Activated T-cell treated with anti-CD3 and anti-CD28 coated beads, Interleukin-2, amount 50 U/mL, for 48 hours (primary cell): ENCODE measurements around the gene PCDHA2.
"Not testable (repeated sequence)": the region's sequence is repeated elsewhere in the genome, so short reads cannot be mapped to it uniquely, and the experiment has no call there.

ENCODE experiments used
- DNase-seq, 2 experiments: peaks; one replicate each; pipeline ENCODE4 v3.0.0-alpha.2; 2020

PCDHA2 gene

DNA sequence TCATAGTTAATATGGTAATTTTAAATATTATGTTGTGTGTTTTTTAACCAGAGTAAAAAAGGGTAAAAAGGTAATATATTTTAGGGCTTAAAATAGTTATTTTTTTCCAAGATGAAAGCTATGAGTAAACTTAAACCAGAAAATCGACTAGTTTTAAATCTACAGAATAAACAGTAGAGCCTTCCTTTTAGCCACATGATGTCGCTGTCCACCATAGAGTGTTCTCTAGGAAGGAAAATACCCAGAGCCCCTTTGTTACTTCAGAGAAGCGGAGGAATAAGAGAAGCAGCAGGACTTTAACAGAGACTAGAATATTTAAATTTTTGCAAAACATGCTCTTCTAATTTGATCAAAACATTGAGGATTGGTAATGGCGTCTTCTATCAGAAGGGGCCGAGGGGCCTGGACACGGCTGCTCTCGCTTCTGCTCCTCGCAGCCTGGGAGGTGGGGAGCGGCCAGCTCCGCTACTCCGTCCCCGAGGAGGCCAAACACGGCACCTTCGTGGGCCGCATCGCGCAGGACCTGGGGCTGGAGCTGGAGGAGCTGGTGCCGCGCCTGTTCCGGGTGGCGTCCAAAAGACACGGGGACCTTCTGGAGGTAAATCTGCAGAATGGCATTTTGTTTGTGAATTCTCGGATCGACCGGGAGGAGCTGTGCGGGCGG is at the start of gene PCDHA2:
Gene PCDHA2, plus strand, starts transcription at position 258 of the 664 bp plus-strand sequence.
- DNase-seq, result no peak

DNA sequence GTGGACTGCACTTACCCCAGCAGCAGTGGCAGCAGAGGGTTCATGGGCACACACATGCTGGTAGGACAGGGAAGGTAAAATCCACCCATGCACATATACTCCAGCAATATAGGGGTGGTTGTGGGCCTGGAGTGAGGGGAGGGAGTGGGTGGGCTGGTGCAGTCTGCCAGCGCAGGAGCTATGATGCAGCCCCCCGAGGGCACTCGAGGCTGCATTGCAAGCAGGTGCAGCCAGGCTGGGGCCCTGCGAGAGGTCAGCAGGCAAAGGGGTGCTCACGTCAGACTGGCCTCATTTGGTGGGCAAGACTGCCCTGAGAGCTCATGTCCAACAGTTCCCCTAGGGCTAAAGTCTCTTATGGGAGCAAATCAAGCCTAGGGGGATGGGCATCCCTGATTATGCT is 41.1 kb upstream of the PCDHA2 start:
- DNase-seq, result no peak

DNA sequence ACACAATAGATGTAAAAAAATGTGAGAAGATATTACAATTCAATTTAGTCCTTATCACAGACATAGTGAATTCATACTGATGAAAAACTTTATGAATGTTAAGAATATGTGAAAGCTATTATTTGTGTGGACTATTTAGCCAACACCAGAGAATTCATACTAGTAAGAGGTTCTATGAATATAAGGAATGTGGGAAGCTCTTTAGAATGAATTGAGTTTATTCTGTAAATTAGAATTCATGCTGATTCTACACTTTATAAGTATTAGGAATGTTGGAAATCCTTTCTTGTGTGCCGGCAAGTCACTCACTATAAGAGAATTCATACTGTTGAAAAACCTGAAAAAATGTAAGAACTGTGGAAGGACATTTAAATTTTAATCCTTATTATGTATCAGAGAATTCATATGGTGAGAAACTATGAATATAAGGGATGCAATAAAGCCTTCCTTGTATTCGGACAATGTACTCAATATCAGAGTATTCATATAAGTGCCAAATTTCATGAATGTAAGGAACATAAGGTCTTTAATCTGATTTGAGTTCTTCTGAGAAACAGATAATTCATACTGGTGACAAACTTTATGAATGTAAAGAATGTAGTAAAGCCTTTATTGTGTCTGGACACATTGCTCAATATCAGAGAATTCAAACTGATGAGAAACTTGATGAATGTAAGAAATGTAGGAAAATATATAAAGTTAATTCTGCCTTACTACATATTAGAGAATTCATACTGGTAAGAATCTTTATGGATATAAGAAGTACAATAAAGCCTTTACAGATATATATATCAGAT is 30.3 kb upstream of the PCDHA2 start:
- no peak for DNase-seq

DNA sequence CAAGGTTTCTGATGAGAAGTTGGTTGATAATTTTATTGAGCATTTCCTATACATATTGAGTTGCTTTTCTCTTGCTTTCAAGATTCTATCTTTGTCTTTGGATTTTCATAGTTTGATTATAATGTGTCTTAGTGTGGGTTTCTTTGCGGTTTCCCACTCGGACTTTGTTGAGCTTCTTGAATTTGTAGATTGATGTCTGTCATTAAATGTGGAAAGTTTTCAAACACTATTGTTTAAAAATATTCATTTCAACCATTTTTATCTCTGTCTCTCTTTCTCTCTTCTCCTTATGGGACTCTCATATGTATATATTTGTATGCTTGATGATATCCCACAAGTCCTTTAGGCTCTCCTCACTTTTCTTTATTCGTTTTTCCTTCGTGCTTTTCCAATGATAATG is 27.2 kb upstream of the PCDHA2 start:
- DNase-seq, result no peak

DNA sequence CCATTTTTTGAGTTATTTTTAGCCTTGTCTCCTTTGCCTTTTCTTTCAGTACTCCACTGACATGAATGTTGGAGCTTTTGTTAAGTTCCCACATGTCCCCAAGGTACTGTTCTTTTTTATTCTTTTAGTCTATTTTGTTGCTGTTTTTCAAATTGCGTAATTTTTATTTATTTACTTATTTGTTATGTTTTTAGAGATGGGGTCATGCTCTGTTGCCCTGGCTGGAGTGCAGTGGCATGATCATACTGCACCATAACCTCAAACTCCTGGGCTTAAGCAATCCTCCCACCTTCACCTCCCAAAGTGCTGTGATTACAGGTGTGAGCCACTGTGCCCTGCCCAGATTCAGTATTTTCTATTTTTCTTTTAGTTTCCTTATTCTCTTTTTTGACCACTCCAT is 14.1 kb upstream of the PCDHA2 start:
- no peak for DNase-seq

DNA sequence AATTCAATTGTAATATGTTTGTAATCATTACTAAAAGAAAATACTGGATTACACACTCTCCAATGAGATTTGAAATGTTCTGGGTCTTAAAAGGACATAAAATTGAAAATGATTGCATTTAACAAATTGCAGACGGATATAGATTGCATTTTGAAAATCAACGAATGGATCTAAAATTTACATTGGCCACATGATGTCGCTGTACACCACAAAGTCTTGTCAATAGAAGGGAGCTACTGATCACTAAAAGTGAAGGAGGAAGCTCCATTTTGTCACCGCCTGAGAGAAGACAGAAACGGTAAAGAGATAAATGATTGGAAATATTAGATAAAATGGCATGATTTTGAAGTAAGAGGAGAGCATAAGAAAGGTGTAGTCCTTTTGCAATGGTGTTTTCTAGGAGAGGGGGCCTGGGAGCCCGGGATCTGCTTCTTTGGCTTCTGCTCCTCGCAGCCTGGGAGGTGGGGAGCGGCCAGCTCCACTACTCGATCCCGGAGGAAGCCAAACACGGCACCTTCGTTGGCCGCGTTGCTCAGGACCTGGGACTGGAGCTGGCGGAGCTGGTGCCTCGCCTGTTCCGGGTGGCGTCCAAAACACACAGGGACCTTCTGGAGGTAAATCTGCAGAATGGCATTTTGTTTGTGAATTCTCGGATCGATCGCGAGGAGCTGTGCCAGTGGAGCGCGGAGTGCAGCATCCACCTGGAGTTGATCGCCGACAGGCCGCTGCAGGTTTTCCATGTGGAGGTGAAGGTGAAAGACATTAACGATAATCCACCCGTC is 8.6 kb upstream of the PCDHA2 start, which contains the start of gene PCDHA1:
Gene PCDHA1, plus strand, starts transcription at position 236 of the 782 bp plus-strand sequence.
- no peak for DNase-seq

DNA sequence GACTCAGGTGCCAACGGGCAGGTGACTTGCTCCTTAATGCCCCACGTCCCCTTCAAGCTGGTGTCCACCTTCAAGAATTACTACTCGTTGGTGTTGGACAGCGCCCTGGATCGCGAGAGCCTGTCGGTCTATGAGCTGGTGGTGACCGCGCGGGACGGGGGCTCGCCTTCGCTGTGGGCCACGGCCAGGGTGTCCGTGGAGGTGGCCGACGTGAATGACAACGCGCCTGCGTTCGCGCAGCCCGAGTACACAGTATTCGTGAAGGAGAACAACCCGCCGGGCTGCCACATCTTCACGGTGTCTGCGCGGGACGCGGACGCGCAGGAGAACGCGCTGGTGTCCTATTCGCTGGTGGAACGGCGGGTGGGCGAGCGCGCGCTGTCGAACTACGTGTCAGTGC is 7.2 kb upstream of the PCDHA2 start:
- DNase-seq, result not testable (repeated sequence)

DNA sequence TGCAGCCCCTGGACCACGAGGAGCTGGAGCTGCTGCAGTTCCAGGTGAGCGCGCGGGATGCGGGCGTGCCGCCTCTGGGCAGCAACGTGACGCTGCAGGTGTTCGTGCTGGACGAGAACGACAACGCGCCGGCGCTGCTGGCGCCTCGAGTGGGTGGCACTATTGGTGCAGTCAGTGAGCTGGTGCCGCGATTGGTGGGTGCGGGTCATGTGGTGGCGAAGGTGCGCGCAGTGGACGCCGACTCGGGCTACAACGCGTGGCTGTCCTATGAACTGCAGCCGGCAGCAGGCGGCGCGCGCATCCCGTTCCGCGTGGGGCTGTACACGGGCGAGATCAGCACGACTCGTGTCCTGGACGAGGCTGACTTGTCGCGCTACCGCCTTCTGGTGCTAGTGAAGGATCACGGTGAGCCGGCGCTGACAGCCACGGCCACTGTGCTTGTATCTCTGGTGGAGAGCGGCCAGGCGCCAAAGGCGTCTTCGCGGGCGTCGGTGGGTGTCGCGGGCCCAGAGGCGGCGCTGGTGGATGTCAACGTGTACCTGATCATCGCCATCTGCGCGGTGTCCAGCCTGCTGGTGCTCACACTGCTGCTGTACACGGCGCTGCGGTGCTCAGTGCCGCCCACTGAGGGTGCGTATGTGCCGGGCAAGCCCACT is 6.7 kb upstream of the PCDHA2 start:
- DNase-seq, result not testable (repeated sequence)

DNA sequence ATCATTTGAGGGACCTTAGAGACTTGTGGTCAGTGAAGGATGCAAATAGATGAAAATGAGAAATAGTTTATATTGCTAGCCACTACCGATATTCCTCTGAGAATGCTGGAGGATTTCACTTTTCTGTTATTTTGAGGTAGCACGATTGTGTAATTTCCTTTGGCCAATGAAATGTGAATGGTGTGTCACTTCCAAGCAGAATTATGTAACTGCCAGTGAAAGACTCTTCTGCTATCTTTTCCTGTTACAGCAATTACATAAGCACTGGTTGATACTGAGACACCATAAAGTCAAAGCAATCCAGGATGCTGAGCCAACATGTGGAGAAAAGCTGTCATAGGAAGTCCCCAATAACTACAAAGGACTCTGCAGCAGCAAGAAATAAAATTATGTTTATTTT is 3.6 kb upstream of the PCDHA2 start:
- no peak for DNase-seq

DNA sequence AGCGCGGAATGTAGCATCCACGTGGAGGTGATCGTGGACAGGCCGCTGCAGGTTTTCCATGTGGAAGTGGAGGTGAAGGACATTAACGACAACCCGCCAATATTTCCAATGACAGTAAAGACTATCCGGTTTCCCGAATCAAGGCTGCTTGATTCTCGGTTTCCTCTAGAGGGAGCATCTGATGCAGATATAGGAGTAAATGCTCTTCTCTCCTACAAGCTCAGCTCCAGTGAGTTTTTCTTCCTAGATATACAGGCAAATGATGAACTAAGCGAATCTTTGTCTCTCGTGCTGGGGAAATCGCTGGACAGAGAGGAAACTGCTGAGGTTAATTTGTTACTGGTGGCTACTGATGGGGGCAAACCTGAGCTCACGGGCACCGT is 598 bp downstream of the PCDHA2 start:
- DNase-seq, result no peak

DNA sequence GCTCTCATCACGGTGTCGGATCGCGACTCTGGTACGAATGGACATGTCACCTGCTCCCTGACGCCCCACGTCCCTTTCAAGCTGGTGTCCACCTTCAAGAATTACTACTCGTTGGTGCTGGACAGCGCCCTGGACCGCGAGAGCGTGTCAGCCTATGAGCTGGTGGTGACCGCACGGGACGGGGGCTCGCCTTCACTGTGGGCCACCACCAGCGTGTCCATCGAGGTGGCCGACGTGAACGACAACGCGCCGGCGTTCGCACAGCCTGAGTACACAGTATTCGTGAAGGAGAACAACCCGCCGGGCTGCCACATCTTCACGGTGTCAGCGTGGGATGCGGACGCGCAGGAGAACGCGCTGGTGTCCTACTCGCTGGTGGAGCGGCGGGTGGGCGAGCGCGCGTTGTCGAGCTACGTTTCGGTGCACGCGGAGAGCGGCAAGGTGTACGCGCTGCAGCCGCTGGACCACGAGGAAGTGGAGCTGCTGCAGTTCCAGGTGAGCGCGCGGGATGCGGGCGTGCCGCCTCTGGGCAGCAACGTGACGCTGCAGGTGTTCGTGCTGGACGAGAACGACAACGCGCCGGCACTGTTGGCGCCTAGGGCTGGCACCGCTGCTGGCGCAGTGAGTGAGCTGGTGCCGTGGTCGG is 1.5 kb downstream of the PCDHA2 start:
- DNase-seq, result not testable (repeated sequence)

DNA sequence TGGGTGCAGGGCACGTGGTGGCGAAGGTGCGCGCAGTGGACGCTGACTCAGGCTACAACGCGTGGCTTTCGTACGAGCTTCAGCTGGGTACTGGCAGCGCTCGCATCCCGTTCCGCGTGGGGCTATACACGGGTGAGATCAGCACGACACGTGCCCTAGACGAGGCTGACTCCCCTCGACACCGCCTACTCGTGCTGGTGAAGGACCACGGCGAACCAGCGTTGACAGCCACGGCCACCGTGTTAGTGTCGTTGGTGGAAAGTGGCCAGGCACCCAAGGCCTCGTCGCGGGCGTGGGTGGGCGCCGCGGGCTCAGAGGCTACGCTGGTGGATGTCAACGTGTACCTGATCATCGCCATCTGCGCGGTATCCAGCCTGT is 2.1 kb downstream of the PCDHA2 start:
- DNase-seq, result no peak

DNA sequence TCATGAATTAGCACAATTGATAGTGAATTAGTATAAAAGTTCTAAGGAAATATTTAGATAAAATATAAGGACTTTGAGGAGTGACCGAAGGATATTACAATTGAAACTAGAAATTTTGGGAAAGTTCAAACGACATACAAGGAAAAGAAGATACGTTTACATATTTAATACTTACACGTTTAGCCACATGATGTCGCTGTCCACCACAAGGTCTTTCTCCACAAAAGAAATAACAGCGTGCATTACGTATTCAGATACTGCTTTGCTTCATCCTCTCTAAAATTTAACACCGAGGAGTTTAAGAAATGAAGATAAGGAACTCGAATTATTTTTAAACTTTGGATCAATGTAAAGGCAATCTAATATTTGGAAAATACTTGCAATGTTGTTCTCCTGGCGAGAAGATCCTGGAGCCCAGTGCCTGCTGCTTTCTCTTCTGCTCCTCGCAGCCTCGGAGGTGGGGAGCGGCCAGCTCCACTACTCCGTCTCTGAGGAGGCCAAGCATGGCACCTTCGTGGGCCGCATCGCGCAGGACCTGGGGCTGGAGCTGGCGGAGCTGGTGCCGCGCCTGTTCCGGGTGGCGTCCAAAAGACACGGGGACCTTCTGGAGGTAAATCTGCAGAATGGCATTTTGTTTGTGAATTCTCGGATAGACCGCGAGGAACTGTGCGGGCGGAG is 6.3 kb downstream of the PCDHA2 start, which contains the start of gene PCDHA3:
Gene PCDHA3, plus strand, starts transcription at position 242 of the 678 bp plus-strand sequence.
- no peak for DNase-seq

DNA sequence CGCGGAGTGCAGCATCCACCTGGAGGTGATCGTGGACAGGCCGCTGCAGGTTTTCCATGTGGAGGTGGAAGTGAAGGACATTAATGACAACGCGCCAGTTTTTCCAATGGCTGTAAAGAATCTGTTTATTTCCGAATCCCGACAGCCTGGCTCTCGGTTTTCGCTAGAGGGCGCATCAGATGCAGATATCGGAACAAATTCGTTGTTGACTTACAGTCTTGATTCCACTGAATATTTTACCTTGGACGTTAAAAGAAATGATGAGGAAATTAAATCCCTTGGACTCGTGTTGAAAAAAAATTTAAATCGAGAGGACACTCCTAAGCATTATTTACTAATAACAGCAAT is 6.8 kb downstream of the PCDHA2 start:
- no peak for DNase-seq

DNA sequence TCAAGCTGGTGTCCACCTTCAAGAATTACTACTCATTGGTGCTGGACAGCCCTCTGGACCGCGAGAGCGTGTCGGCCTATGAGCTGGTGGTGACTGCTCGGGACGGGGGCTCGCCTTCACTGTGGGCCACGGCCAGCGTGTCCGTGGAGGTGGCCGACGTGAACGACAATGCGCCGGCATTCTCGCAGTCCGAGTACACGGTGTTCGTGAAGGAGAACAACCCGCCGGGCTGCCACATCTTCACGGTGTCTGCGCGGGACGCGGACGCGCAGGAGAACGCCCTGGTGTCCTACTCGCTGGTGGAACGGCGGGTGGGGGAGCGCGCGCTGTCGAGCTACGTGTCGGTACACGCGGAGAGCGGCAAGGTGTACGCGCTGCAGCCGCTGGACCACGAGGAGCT is 7.7 kb downstream of the PCDHA2 start:
- not testable (repeated sequence) for DNase-seq

DNA sequence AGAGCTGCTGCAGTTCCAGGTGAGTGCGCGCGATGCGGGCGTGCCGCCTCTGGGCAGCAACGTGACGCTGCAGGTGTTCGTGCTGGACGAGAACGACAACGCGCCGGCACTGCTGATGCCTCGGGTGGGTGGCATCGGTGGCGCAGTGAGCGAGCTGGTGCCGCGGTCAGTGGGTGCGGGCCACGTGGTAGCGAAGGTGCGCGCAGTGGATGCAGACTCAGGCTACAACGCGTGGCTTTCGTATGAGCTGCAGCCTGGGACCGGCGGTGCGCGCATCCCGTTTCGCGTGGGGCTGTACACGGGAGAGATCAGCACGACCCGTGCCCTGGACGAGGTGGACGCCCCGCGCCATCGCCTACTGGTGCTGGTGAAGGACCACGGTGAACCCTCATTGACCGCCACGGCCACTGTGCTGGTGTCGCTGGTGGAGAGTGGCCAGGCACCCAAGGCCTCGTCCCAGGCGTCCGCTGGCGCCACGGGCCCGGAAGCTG is 8.2 kb downstream of the PCDHA2 start:
- no peak for DNase-seq

DNA sequence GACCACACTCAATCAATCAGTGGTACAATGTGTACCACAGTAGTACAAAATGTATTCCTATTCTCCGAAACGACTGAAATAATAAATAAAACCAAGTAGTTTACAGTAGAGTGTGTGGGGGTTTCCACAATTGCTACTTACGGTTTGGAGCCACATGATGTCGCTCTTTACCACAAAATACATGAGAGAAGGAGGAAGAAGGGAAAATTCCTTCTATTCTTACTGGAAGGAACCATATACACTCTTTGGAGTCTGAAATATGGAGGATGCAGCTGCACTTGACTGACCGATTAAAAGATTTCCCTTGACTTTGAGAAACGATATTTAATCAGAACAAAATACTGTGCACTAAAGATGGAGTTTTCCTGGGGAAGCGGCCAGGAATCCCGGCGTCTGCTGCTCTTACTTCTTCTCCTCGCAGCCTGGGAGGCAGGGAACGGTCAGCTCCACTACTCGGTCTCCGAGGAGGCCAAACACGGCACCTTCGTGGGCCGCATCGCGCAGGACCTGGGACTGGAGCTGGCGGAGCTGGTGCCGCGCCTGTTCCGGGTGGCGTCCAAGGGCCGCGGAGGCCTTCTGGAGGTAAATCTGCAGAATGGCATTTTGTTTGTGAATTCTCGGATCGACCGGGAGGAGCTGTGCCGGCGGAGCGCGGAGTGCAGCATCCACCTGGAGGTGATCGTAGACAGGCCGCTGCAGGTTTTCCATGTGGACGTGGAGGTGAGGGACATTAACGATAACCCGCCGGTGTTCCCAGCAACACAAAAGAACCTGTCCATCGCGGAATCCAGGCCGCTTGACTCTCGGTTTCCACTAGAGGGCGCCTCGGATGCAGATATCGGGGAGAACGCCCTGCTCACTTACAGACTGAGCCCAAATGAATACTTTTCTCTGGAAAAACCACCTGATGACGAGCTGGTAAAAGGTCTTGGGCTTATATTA is 12.5 kb downstream of the PCDHA2 start, which contains the start of gene PCDHA4:
Gene PCDHA4, plus strand, starts transcription at position 235 of the 942 bp plus-strand sequence.
- DNase-seq, result peak; percentile 48 to 54

DNA sequence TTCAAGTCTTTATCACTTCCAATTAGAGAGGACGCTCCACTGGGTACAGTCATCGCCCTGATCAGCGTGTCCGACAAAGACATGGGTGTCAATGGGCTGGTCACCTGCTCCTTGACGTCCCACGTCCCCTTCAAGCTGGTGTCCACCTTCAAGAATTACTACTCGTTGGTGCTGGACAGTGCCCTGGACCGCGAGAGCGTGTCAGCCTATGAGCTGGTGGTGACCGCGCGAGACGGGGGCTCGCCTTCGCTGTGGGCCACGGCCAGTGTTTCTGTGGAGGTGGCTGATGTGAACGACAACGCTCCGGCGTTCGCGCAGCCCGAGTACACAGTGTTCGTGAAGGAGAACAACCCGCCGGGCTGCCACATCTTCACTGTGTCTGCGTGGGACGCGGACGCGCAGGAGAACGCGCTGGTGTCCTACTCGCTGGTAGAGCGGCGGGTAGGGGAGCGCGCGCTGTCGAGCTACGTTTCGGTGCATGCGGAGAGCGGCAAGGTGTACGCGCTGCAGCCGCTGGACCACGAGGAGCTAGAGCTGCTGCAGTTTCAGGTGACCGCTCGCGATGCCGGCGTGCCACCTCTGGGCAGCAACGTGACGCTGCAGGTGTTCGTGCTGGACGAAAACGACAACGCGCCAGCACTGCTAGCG is 13.7 kb downstream of the PCDHA2 start:
- not testable (repeated sequence) for DNase-seq

DNA sequence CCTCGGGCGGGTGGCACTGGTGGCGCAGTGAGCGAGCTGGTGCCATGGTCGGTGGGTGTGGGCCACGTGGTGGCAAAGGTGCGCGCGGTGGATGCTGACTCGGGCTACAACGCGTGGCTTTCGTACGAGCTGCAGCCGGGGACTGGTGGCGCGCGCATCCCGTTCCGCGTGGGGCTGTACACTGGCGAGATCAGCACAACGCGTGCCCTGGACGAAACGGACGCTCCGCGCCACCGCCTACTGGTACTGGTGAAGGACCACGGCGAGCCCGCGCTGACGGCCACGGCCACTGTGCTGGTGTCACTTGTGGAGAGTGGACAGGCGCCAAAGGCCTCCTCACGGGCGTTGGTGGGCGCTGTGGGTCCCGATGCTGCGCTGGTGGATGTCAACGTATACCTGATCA is 14.2 kb downstream of the PCDHA2 start:
- no peak for DNase-seq
